ENCODE data around the gene MRPL12. TPM values are rescaled to one million over a fixed set of nuclear protein-coding genes. Genes with fewer than 3 reads are reported as not detected.

The MRPL12 gene
- total and polyA plus RNA-seq, 2 donors (not counting 1 experiment from before 2014, with no cell fraction given), result 23.8 to 25.6 TPM

DNA sequence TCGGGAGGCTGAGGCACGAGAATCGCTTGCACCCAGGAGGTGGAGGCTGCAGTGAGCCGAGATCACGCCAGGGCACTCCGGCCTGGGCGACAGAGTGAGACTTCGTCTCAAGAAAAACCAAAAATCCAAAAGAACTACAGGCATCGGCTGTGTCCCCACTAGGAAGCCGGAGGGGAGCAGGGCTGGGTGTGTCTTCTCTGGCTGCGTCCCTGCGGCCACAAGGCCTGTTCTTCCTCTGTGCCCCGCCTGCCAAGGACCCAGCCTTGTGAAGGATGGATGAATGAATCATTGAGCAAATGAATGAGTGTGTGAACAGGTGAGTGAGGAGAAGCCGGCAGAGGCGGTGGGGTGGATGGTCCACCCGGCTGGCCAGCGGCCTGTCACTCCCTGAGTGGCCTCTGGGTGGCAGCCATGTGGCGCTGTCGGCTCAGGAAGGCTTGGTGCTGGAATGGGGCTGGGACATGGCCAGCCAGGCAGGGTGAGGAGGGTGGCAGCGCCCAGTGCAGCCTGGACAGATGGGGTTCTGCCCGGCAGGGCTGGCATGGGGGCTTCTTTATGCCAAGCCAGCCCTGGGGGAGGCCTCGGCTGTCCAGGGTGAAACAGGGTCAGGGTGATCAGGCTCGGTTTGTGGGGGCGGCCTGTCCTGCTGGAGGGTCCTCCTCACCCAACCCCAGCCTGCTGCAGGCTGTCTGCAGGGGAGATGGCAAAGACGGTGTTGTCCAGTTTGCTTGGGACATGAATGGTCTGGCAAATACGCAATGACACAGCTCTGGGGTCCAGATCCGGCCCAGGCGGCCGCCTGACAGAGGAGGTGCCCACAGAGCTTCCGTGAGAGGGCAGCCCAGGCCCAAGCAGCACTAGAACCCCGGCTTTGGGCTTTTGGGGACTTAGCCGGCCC lies 30.6 kb downstream of the MRPL12 start:
- Histone ChIP-seq H3K36me3 (replicated peaks in 1 of 2; ENCODE audit: control extremely low read depth in 1 of 2, control insufficient read depth in 1 of 2, extremely low read depth in 1 of 2, insufficient read depth in 2 of 2, low read length in 1 of 2) (no peaks in the 10 kb centered on the region), H3K4me1 (ENCODE audit: control insufficient read depth in 2 of 2, insufficient read depth in 2 of 2, low read length in 2 of 2) (peaks cover 6 to 13% of the 10 kb centered on the region in 2 donors), H3K4me3 (ENCODE audit: control extremely low read depth in 1 of 5, extremely low read depth in 1 of 5, insufficient read depth in 1 of 5, low read depth in 2 of 5, low read length in 4 of 5) (no peak overlapping the region), H3K4me2 (replicated peaks; ENCODE audit: low read depth, low read length, poor library complexity, severe bottlenecking) (no peak overlapping the region), H3K27ac (ENCODE audit: low read length in 2 of 2) (no peak overlapping the region), H3K9ac (ENCODE audit: low read length) (no peak overlapping the region), H3K79me2 (ENCODE audit: control insufficient read depth, insufficient read depth, low read length) (no peaks in the 10 kb centered on the region), H3K9me3 (ENCODE audit: control extremely low read depth in 1 of 3, control insufficient read depth in 2 of 3, insufficient read depth in 1 of 3, low read length in 2 of 3) (no peaks in the 10 kb centered on the region), H2AFZ (ENCODE audit: insufficient read depth, low read depth, low read length, poor library complexity, severe bottlenecking) (no peak overlapping the region), H3K27me3 (replicated peaks in 1 of 4; ENCODE audit: control extremely low read depth in 1 of 4, control insufficient read depth in 3 of 4, insufficient read depth in 4 of 4, low read length in 3 of 4) (peaks cover 0 to 38% (median 4%) of the 10 kb centered on the region in 4 experiments), H4K20me1 (ENCODE audit: control insufficient read depth, insufficient read depth, low read length, poor library complexity, severe bottlenecking) (no peaks in the 10 kb centered on the region)
- DNase-seq (peak; percentile 68), ATAC-seq (ENCODE audit: low read depth) (peak; percentile 74)
- 57% methylated on average over 30 of the region's 32 CpGs for WGBS (ENCODE audit: insufficient coverage)
- intact Hi-C loops (cut with micrococcal nuclease), result no loop called here
- ChIA-PET CTCF (interaction anchor here (0.6 to 2.3 kb wide), 3 partner anchors 9 to 121 kb away, joined by 3 to 6 read pairs (median 3); no protein-coding TSS in a partner anchor), POLR2A (no interaction called here)
- H3K9me3 Mint-ChIP-seq (ENCODE audit: insufficient read depth), result no peaks in the 10 kb centered on the region
- H3K4me3 Mint-ChIP-seq, result no peak overlapping the region
- H3K4me1 Mint-ChIP-seq, result peaks cover 12% of the 10 kb centered on the region
- no peak overlapping the region for H3K27ac Mint-ChIP-seq
- peaks cover 24% of the 10 kb centered on the region for H3K27me3 Mint-ChIP-seq
- TF ChIP-seq CTCF (IDR thresholded peaks at IDR 0.05) (peak; percentile 85), EZH2 (IDR thresholded peaks at IDR 0.05; ENCODE audit: borderline replicate concordance, insufficient read depth, low read depth, low read length, poor library complexity, severe bottlenecking) (no peak)

All from B cell (primary cell).